ENCODE measurements around the gene FBXO47. TPM values are rescaled to one million over a fixed set of nuclear protein-coding genes. Genes with fewer than 3 reads are reported as not detected.
A peak's percentile ranks its signal among the peaks of the same experiment; 100 is the strongest.

The FBXO47 gene
- total and polyA plus RNA-seq, 7 donors: 0.03 TPM; not detected in 6

- intact Hi-C loops (cut with DNase I): loop anchor here in 1 of 2 donors (5.0 kb wide), 1 partner anchor 36 kb away; the partner anchor contains the start of gene LASP1
- peaks cover 0 to 16% of the 10 kb centered on the region in 2 donors for H3K36me3 ChIP-seq (ENCODE audit: insufficient read depth in 1 of 2, low read depth in 1 of 2)
- 59 to 63% (median 62%) methylated on average over 15 of the region's 15 CpGs for WGBS, 3 donors
Observed at GRCh38 chr17:38907930-38908675, 59.1 kb downstream of the FBXO47 start.

GRCh38 chr17:38906460-38907228 is 60.6 kb downstream of the FBXO47 start:
- DNase-seq (peak; percentile 27 to 48), ATAC-seq (peak in 3 of 4 donors; percentile 29 to 41 (median 34))
- intact Hi-C loops (cut with DNase I): loop anchor here in 1 of 2 donors (5.0 kb wide), 1 partner anchor 34 kb away; the partner anchor contains the start of gene LASP1
- H3K4me3 ChIP-seq: no peak overlapping the region
- no peaks in the 10 kb centered on the region for H3K27me3 ChIP-seq (ENCODE audit: insufficient read depth in 3 of 3, low read length in 2 of 3)
- no peak overlapping the region for H3K27ac ChIP-seq
- no peak for TF ChIP-seq CTCF (IDR thresholded peaks at IDR 0.05)
- H3K4me1 ChIP-seq: peaks cover 24% of the 10 kb centered on the region
- H3K9me3 ChIP-seq: no peaks in the 10 kb centered on the region
- peaks cover 0 to 19% of the 10 kb centered on the region in 2 donors for H3K36me3 ChIP-seq (ENCODE audit: insufficient read depth in 1 of 2, low read depth in 1 of 2)
- WGBS, 3 donors: 72 to 81% (median 76%) methylated on average over 7 of the region's 7 CpGs

More at GRCh38 chr17:38907930-38908675, 59.1 kb downstream of the FBXO47 start:
- no peak for TF ChIP-seq CTCF (IDR thresholded peaks at IDR 0.05)
- DNase-seq (peak; percentile 11 to 40), ATAC-seq (no peak)
- H3K27ac ChIP-seq: peak overlapping the region; percentile 36
- no peak overlapping the region for H3K4me3 ChIP-seq
- H3K9me3 ChIP-seq: no peaks in the 10 kb centered on the region
- H3K4me1 ChIP-seq: peaks cover 20% of the 10 kb centered on the region
- H3K27me3 ChIP-seq (ENCODE audit: insufficient read depth in 3 of 3, low read length in 2 of 3): no peaks in the 10 kb centered on the region

- H3K4me1 ChIP-seq: peaks cover 37% of the 10 kb centered on the region
- no peak overlapping the region for H3K4me3 ChIP-seq
- H3K27ac ChIP-seq: no peak overlapping the region
- no peak for TF ChIP-seq CTCF (IDR thresholded peaks at IDR 0.05)
- no peaks in the 10 kb centered on the region for H3K27me3 ChIP-seq (ENCODE audit: insufficient read depth in 3 of 3, low read length in 2 of 3)
- peaks cover 0 to 15% of the 10 kb centered on the region in 2 donors for H3K36me3 ChIP-seq (ENCODE audit: insufficient read depth in 1 of 2, low read depth in 1 of 2)
- 90 to 95% (median 94%) methylated on average over 10 of the region's 10 CpGs for WGBS, 3 donors
- intact Hi-C loops (cut with DNase I): loop anchor here in 1 of 2 donors (5.0 kb wide), 1 partner anchor 33 kb away; the partner anchor contains the start of gene LASP1
- ATAC-seq (no peak), DNase-seq (peak; percentile 6 to 19)
- no peaks in the 10 kb centered on the region for H3K9me3 ChIP-seq
Observed at GRCh38 chr17:38905375-38905774, 61.8 kb downstream of the FBXO47 start.

- intact Hi-C loops (cut with DNase I): loop anchor here in 1 of 2 donors (5.0 kb wide), 1 partner anchor 33 kb away; the partner anchor contains the start of gene LASP1
- no peak overlapping the region for H3K4me3 ChIP-seq
- no peak for ATAC-seq
Observed at GRCh38 chr17:38904892-38905291, 62.3 kb downstream of the FBXO47 start.

More at GRCh38 chr17:38904892-38905291, 62.3 kb downstream of the FBXO47 start:
- no peak overlapping the region for H3K27ac ChIP-seq
- DNase-seq: no peak
- no peaks in the 10 kb centered on the region for H3K27me3 ChIP-seq (ENCODE audit: insufficient read depth in 3 of 3, low read length in 2 of 3)
- peaks cover 0 to 15% of the 10 kb centered on the region in 2 donors for H3K36me3 ChIP-seq (ENCODE audit: insufficient read depth in 1 of 2, low read depth in 1 of 2)
- no peaks in the 10 kb centered on the region for H3K9me3 ChIP-seq
- no peak for TF ChIP-seq CTCF (IDR thresholded peaks at IDR 0.05)
- 95 to 98% (median 96%) methylated on average over 3 of the region's 3 CpGs for WGBS, 3 donors
- H3K4me1 ChIP-seq: peaks cover 37% of the 10 kb centered on the region

Data from psoas muscle (tissue), 8 donors.